ENCODE results near the gene SLC2A1. TPM values are rescaled to one million over a fixed set of nuclear protein-coding genes. Genes with fewer than 3 reads are reported as not detected.
A peak's percentile ranks its signal among the peaks of the same experiment; 100 is the strongest.

SLC2A1 gene
- total and polyA plus RNA-seq, 2 of the 13 experiments (the other 11 are each of a cell fraction or from before 2014, with no cell fraction given): 125 to 423 TPM

DNA sequence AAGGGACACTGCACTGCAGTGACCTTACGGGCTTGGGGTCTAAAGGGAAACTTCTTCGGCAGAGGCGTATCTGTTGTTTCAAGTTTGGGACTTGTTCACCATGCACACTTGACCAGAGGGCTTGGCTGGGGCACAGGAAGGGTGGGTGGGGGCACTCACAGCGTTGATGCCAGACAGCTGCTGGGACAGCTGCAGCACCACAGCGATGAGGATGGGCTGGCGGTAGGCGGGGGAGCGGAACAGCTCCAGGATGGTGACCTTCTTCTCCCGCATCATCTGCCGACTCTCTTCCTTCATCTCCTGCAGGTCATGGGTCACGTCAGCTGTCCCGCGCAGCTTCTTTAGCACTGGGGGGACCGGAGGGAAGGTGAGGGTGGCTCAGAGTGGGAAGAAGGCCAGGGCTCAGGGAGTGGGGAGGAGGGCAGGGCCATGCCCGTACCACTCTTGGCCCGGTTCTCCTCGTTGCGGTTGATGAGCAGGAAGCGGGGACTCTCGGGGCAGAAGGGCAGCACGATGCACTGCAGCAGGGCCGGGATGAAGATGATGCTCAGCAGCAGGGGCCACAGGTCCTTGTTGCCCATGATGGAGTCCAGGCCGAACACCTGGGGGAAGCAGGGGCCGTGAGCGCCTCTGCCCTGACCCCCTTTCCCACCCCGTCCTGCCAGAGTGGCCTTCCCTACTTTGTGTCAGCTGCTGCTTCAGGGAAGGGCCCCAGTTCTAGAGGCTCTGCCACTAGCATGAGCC is 29.1 kb downstream of the SLC2A1 start:
- no TSS peak for BruUV-seq (replicated peaks)
- Histone ChIP-seq H3K27me3 (ENCODE audit: control insufficient read depth in 1 of 2, insufficient read depth in 2 of 2, low read length in 2 of 2) (no peaks in the 10 kb centered on the region), H3K79me2 (ENCODE audit: insufficient read depth, low read length) (peaks cover 30% of the 10 kb centered on the region), H3K36me3 (replicated peaks in 1 of 2; ENCODE audit: control insufficient read depth in 1 of 2, insufficient read depth in 2 of 2, low read length in 2 of 2) (peaks cover 74 to 94% of the 10 kb centered on the region in 2 experiments), H3K4me2 (ENCODE audit: low read depth, low read length) (no peak overlapping the region), H3K4me1 (ENCODE audit: insufficient read depth, low read length) (peaks cover 72% of the 10 kb centered on the region; the same call in 1 of the 2 replicates), H2AFZ (ENCODE audit: low read length) (no peak overlapping the region), H3K9me3 (ENCODE audit: low read length) (no peaks in the 10 kb centered on the region), H3K27ac (ENCODE audit: extremely low read length, insufficient read depth, low read length) (no peak overlapping the region), H3K9ac (ENCODE audit: insufficient read depth, low read depth, low read length) (no peak overlapping the region), H4K20me1 (ENCODE audit: insufficient read depth, low read length) (peaks cover 86% of the 10 kb centered on the region), H3K4me3 (replicated peaks in 1 of 3; ENCODE audit: insufficient read depth in 1 of 3, low read depth in 2 of 3, low read length in 3 of 3) (no peak overlapping the region)
- DNase-seq (ENCODE audit: low spot score) (no peak), FAIRE-seq (no peak), ATAC-seq (no peak)
- WGBS (ENCODE audit: low lambda C conversion rate): 94% methylated on average over 23 of the region's 26 CpGs
- in situ Hi-C loops (cut with HindIII; ENCODE audit: extremely low pct_ligation_motif_present, low pct_unique_long_range_greater_than_20kb) (no loop called here), intact Hi-C loops (cut with micrococcal nuclease; ENCODE audit: unreplicated experiment) (no loop called here)
- 0 out of 2 replicates have a peak, but pooled peaks have one; percentile 32 for TF ChIP-seq PCBP1 (IDR thresholded peaks at IDR 0.05; ENCODE audit: borderline replicate concordance, low read depth, low read length)
- peak; percentile 18 for TF ChIP-seq RBM22 (optimal IDR thresholded peaks at IDR 0.05; ENCODE audit: low read length)
- 0 out of 2 replicates have a peak, but pooled peaks have one; percentile 43 for TF ChIP-seq SSRP1 (CRISPR knock-in tag; IDR thresholded peaks at IDR 0.05)
- TF ChIP-seq FIP1L1 (IDR thresholded peaks at IDR 0.05; ENCODE audit: borderline replicate concordance, insufficient read depth, low read depth, low read length): 0 out of 2 replicates have a peak, but pooled peaks have one; percentile 28
- peak; percentile 21; the same call in 1 of the 2 replicates for TF ChIP-seq ZNF768 (CRISPR knock-in tag; IDR thresholded peaks at IDR 0.05)
- no peak for TF ChIP-seq SRSF4 (IDR thresholded peaks at IDR 0.05; ENCODE audit: low read depth, low read length, poor library complexity, severe bottlenecking)
- TF ChIP-seq RBFOX2 (IDR thresholded peaks at IDR 0.05; ENCODE audit: low read depth, low read length): peak; percentile 19; the same call in 1 of the 2 replicates
- no peak for TF ChIP-seq NFYC (CRISPR knock-in tag; IDR thresholded peaks at IDR 0.05)
- TF ChIP-seq HDAC6 (IDR thresholded peaks at IDR 0.05; ENCODE audit: low read depth, low read length): no peak
- CTCF ChIA-PET (ENCODE audit: low intra/inter-chr PET ratio, low total read pairs): no interaction called here
- POLR2A ChIA-PET: interaction anchor here (1.5 kb wide), 1 partner anchor 144 kb away, joined by 3 read pairs; no protein-coding TSS in a partner anchor
